PFSK-1 (cell line): Measurements from ENCODE around the gene KIF26A.

Experiments
- FOXP2 ChIP-seq: optimal IDR thresholded peaks from 2 replicates; pipeline ENCODE3; 2011; ENCODE audit warnings: borderline replicate concordance, control low read depth, inconsistent platforms; ENCODE audit not compliant: insufficient read depth; ENCODE audit errors: extremely low read length, extremely low read depth
- POLR2AphosphoS5 ChIP-seq: IDR thresholded peaks from 2 replicates; pipeline ENCODE4 v1.6.1; 2012; ENCODE audit warnings: low read depth, mild to moderate bottlenecking, control low read depth, low read length, moderate library complexity
- REST ChIP-seq, 2 experiments: IDR thresholded peaks; 2 replicates each; pipeline versions ENCODE4 v1.6.1 to v1.8.0; 2011 to 2012; ENCODE audit warnings: low read depth in 2 of 2, low read length in 2 of 2, control low read depth in 1 of 2, inconsistent platforms in 1 of 2, mild to moderate bottlenecking in 1 of 2, moderate library complexity in 1 of 2; ENCODE audit not compliant: insufficient read depth in 1 of 2
- SIN3A ChIP-seq: IDR thresholded peaks from 2 replicates; pipeline ENCODE4 v1.6.1; 2012; ENCODE audit warnings: mild to moderate bottlenecking, low read length, moderate library complexity, borderline replicate concordance; ENCODE audit not compliant: insufficient read depth
- TAF1 ChIP-seq: IDR thresholded peaks from 2 replicates; pipeline ENCODE4 v1.6.1; 2012; ENCODE audit warnings: low read length, control low read depth, borderline replicate concordance; ENCODE audit not compliant: insufficient read depth

KIF26A gene

GRCh38 chr14:104099096-104100041 lies 39.0 kb upstream of the KIF26A start:
- TF ChIP-seq TAF1 (no peak), REST (IDR thresholded peaks at IDR 0.05; ENCODE audit: insufficient read depth in 1 of 2, low read depth in 2 of 2, low read length in 2 of 2) (no peak)

GRCh38 chr14:104100171-104101085 lies 38.0 kb upstream of the KIF26A start:
- TF ChIP-seq SIN3A: no peak
- no peak for TF ChIP-seq POLR2AphosphoS5
- no peak for TF ChIP-seq FOXP2
- TF ChIP-seq TAF1: no peak
- TF ChIP-seq REST (IDR thresholded peaks at IDR 0.05; ENCODE audit: insufficient read depth in 1 of 2, low read depth in 2 of 2, low read length in 2 of 2): no peak

GRCh38 chr14:104101086-104101621 lies 37.2 kb upstream of the KIF26A start:
- TF ChIP-seq FOXP2 (no peak), REST (IDR thresholded peaks at IDR 0.05; ENCODE audit: insufficient read depth in 1 of 2, low read depth in 2 of 2, low read length in 2 of 2) (no peak)

- no peak for TF ChIP-seq POLR2AphosphoS5
- TF ChIP-seq REST (IDR thresholded peaks at IDR 0.05; ENCODE audit: insufficient read depth in 1 of 2, low read depth in 2 of 2, low read length in 2 of 2): no peak
- TF ChIP-seq TAF1: no peak
- no peak for TF ChIP-seq FOXP2
- no peak for TF ChIP-seq SIN3A
Observed at GRCh38 chr14:104101651-104102281, 36.6 kb upstream of the KIF26A start.
